Erythroblast (primary cell): Measurements from ENCODE around the gene SRPK2.

Experiments used
- DNase-seq, 2 experiments: peaks; one replicate each; lab custom pipeline; 2025; lab: John Stamatoyannopoulos, UW
- GATA1 ChIP-seq: IDR thresholded peaks from 2 replicates; pipeline ENCODE4 v1.6.1; 2011; ENCODE audit warnings: low read depth, mild to moderate bottlenecking, control low read depth, low read length, moderate library complexity
- POLR2A ChIP-seq: IDR thresholded peaks from 2 replicates; pipeline ENCODE4 v1.6.1; 2011; ENCODE audit warnings: mild to moderate bottlenecking, low read length

Gene SRPK2

GRCh38 chr7:105286441-105286840, 102.3 kb downstream of the SRPK2 start:
- DNase-seq: no peak
- no peak for TF ChIP-seq GATA1
- TF ChIP-seq POLR2A: no peak

- TF ChIP-seq GATA1 (no peak), POLR2A (no peak)
- DNase-seq: no peak
Observed at GRCh38 chr7:105285118-105285874, 103.4 kb downstream of the SRPK2 start.

GRCh38 chr7:105284014-105284413, 104.7 kb downstream of the SRPK2 start:
- TF ChIP-seq GATA1 (no peak), POLR2A (no peak)
- peak in 1 of 2 experiments; percentile 27 for DNase-seq

GRCh38 chr7:105281966-105282365, 106.8 kb downstream of the SRPK2 start:
- TF ChIP-seq POLR2A (no peak), GATA1 (no peak)
- no peak for DNase-seq

GRCh38 chr7:105279688-105280007, 109.1 kb downstream of the SRPK2 start:
- DNase-seq: no peak
- no peak for TF ChIP-seq GATA1
- TF ChIP-seq POLR2A: no peak

GRCh38 chr7:105278973-105279687, 109.6 kb downstream of the SRPK2 start:
- TF ChIP-seq GATA1: no peak
- TF ChIP-seq POLR2A: no peak
- no peak for DNase-seq

GRCh38 chr7:105278565-105278964, 110.2 kb downstream of the SRPK2 start:
- TF ChIP-seq GATA1 (no peak), POLR2A (no peak)
- no peak for DNase-seq

- no peak for TF ChIP-seq POLR2A
- no peak for TF ChIP-seq GATA1
- DNase-seq: no peak
Observed at GRCh38 chr7:105277341-105277740, 111.4 kb downstream of the SRPK2 start.

GRCh38 chr7:105270117-105270516, 118.6 kb downstream of the SRPK2 start:
- DNase-seq: no peak

GRCh38 chr7:105269397-105269796, 119.3 kb downstream of the SRPK2 start:
- DNase-seq: peak in 1 of 2 experiments; percentile 43
- TF ChIP-seq GATA1: peak; percentile 12
- no peak for TF ChIP-seq POLR2A

More at GRCh38 chr7:105270117-105270516, 118.6 kb downstream of the SRPK2 start:
- no peak for TF ChIP-seq GATA1
- no peak for TF ChIP-seq POLR2A

GRCh38 chr7:105268511-105269392, 120.0 kb downstream of the SRPK2 start:
- no peak for TF ChIP-seq GATA1
- TF ChIP-seq POLR2A: peak; percentile 57
- peak; percentile 29 to 47 for DNase-seq

- DNase-seq: peak; percentile 14 to 37
- no peak for TF ChIP-seq GATA1
- TF ChIP-seq POLR2A: no peak
Observed at GRCh38 chr7:105268056-105268455, 120.7 kb downstream of the SRPK2 start.

GRCh38 chr7:105267244-105267643, 121.5 kb downstream of the SRPK2 start:
- no peak for TF ChIP-seq POLR2A
- DNase-seq: no peak
